HepG2 (cell line): ENCODE measurements around the gene CTSW. TPM values are rescaled to one million over a fixed set of nuclear protein-coding genes. Genes with fewer than 3 reads are reported as not detected.
A peak's percentile ranks its signal among the peaks of the same experiment; 100 is the strongest.

Experiments
- BCL3 ChIP-seq: sonication (generic); formaldehyde crosslinking; IDR thresholded peaks from 2 replicates; pipeline ENCODE4 v1.5.1; 2020; ENCODE audit warnings: mild to moderate bottlenecking, missing genetic modification reagents, moderate library complexity
- KLF6 ChIP-seq: IDR thresholded peaks from 2 replicates; pipeline ENCODE4 v1.8.0; 2016; ENCODE audit warnings: missing biosample characterization, missing genetic modification reagents
- MLXIP ChIP-seq: sonication (generic); formaldehyde crosslinking; IDR thresholded peaks from 2 replicates; pipeline ENCODE4 v1.9.0; 2021; ENCODE audit warnings: missing genetic modification reagents, borderline replicate concordance
- NFYC ChIP-seq: IDR thresholded peaks from 2 replicates; pipeline ENCODE4 v1.6.1; 2016; ENCODE audit warnings: missing genetic modification reagents, missing compliant biosample characterization
- POLR2A ChIP-seq, 2 experiments: IDR thresholded peaks; 2 replicates each; pipeline ENCODE4 v1.6.1; 2011; ENCODE audit warnings: low read depth in 2 of 2, low read length in 2 of 2, mild to moderate bottlenecking in 1 of 2, moderate library complexity in 1 of 2; ENCODE audit not compliant: insufficient read depth in 1 of 2
- PTBP1 ChIP-seq: fragments of 200-400 bp; formaldehyde crosslinking; IDR thresholded peaks from 2 replicates; pipeline ENCODE4 v1.6.1; 2018; ENCODE audit warnings: low read length, low read depth; ENCODE audit not compliant: poor library complexity, severe bottlenecking
- SIN3B ChIP-seq: fragments of 150-350 bp; IDR thresholded peaks from 2 replicates; pipeline ENCODE4 v1.6.1; 2014; ENCODE audit warnings: low read length
- SIX1 ChIP-seq: sonication (generic); formaldehyde crosslinking; IDR thresholded peaks from 2 replicates; pipeline ENCODE4 v1.4.0; 2020; ENCODE audit warnings: missing genetic modification reagents, borderline replicate concordance
- TGIF2 ChIP-seq: IDR thresholded peaks from 2 replicates; pipeline ENCODE4 v1.6.1; 2016; ENCODE audit warnings: control low read depth, missing compliant biosample characterization
- ZFP90 ChIP-seq: sonication (generic); formaldehyde crosslinking; IDR thresholded peaks from 2 replicates; pipeline ENCODE4 v1.8.0; 2022; ENCODE audit warnings: missing genetic modification reagents, mild to moderate bottlenecking, inconsistent platforms, borderline replicate concordance
- ZMYM2 ChIP-seq: sonication (generic); formaldehyde crosslinking; IDR thresholded peaks from 2 replicates; pipeline ENCODE4 v1.8.0; 2022; ENCODE audit warnings: mild to moderate bottlenecking, missing genetic modification reagents
- ZNF484 ChIP-seq: sonication (generic); formaldehyde crosslinking; IDR thresholded peaks from 2 replicates; pipeline ENCODE4 v1.5.1; 2020; ENCODE audit warnings: mild to moderate bottlenecking, low read depth, missing genetic modification reagents, borderline replicate concordance
- ZNF589 ChIP-seq: sonication (generic); formaldehyde crosslinking; conservative IDR thresholded peaks from 2 replicates; pipeline ENCODE4 v1.8.0; 2022; ENCODE audit warnings: mild to moderate bottlenecking, moderate library complexity, missing genetic modification reagents
- ZNF660 ChIP-seq: sonication (generic); formaldehyde crosslinking; IDR thresholded peaks from 2 replicates; pipeline ENCODE4 v1.5.1; 2020; ENCODE audit warnings: mild to moderate bottlenecking, low read depth, missing genetic modification reagents, borderline replicate concordance
- ZSCAN22 ChIP-seq: sonication (generic); formaldehyde crosslinking; IDR thresholded peaks from 2 replicates; pipeline ENCODE4 v1.4.0; 2020; ENCODE audit warnings: mild to moderate bottlenecking, missing genetic modification reagents
- ZSCAN29 ChIP-seq: sonication (generic); formaldehyde crosslinking; conservative IDR thresholded peaks from 2 replicates; pipeline ENCODE4 v1.4.0; 2020; ENCODE audit warnings: mild to moderate bottlenecking, missing genetic modification reagents
- polyA plus RNA-seq, 8 experiments: library from polyadenylated mRNA; depleted of rRNA in 3 of 8; stranded (reverse) in 7 of 8; unstranded in 1 of 8; fragments of >200 nt; fragmentation: Illumina TruSeq in 4 of 8; extraction: Trizol in 4 of 8; gene quantifications; 2 replicates each; pipeline versions ENCODE4 v1.2.1 to v1.2.3, GENCODE V29; 2011 to 2016; ENCODE audit warnings: low read depth in 4 of 8, missing spikeins in 1 of 8, mixed read lengths in 1 of 8; ENCODE audit not compliant: insufficient read depth in 1 of 8
- total RNA-seq, 5 experiments: library from RNA; depleted of rRNA; stranded (reverse); fragments of >200 nt; fragmentation: Illumina TruSeq; extraction: Trizol; gene quantifications; 2 replicates each; pipeline ENCODE4 v1.2.3, GENCODE V29; 2016; ENCODE audit warnings: low read depth in 1 of 5
- TF ChIP-seq, protein P1 (sequence below): sonication (generic); formaldehyde crosslinking; IDR thresholded peaks from 2 replicates; pipeline ENCODE4 v1.5.0; 2020; ENCODE audit warnings: missing genetic modification reagents, mild to moderate bottlenecking, borderline replicate concordance
- TF ChIP-seq, protein P2 (sequence below): sonication (generic); formaldehyde crosslinking; IDR thresholded peaks from 2 replicates; pipeline ENCODE4 v1.8.1; 2023; ENCODE audit warnings: mild to moderate bottlenecking, inconsistent platforms, moderate library complexity, missing genetic modification reagents, borderline replicate concordance

The CTSW gene
- total and polyA plus RNA-seq, 2 of the 13 experiments (the other 11 are each of a cell fraction or from before 2014, with no cell fraction given) = 0.09 TPM; not detected in 1

DNA sequence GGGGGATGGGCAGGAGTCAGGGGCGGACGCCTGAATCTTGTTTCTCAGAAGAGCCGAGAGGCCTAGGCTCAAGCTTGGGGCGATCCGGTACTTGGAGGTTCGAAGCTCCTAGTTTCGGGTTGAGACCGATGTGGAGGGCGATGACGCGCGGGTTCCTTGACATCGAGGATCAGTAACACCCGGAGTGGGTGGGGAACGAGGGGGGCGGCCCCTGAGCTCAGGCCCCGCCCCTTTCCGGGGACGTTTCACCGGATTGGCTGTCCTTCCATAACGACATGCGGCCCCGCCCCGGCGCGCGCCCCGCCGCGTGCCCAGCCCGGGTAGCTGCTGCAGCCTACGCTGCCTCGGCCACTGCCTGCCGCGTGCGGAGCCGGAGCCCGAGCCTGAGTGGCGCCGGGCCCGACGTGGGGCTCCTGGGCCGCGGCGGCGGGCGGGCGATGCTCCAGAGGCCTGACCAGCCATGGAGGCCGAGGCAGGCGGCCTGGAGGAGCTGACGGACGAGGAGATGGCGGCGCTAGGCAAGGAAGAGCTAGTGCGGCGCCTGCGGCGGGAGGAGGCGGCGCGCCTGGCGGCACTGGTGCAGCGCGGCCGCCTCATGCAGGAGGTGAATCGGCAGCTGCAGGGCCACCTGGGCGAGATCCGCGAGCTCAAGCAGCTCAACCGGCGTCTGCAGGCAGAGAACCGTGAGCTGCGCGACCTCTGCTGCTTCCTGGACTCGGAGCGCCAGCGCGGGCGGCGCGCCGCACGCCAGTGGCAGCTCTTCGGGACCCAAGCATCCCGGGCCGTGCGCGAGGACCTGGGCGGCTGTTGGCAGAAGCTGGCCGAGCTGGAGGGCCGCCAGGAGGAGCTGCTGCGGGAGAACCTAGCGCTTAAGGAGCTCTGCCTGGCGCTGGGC, 10.9 kb downstream of the CTSW start, which contains the start of gene CCDC85B (continued):
- peak; percentile 46; the same call in 1 of the 2 replicates for TF ChIP-seq MLXIP (CRISPR knock-in tag)
- TF ChIP-seq PTBP1 = no peak
- TF ChIP-seq NFYC = peak; percentile 65
- TF ChIP-seq ZMYM2 (CRISPR knock-in tag) = no peak
- TF ChIP-seq, protein P1, sequence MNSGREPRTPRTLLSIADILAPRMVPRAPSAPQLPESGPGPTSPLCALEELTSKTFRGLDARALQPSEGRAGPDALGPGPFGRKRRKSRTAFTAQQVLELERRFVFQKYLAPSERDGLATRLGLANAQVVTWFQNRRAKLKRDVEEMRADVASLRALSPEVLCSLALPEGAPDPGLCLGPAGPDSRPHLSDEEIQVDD (CRISPR knock-in tag) = no peak; the same call in 1 of the 2 replicates
- peak; percentile 63; the same call in 1 of the 2 replicates for TF ChIP-seq ZFP90 (CRISPR knock-in tag)
- 0 out of 2 replicates have a peak, but pooled peaks have one; percentile 46 for TF ChIP-seq ZSCAN29
- TF ChIP-seq KLF6 (CRISPR knock-in tag) = peak; percentile 88; the same call in 1 of the 2 replicates
- TF ChIP-seq SIN3B = no peak
- no peak; the same call in 1 of the 2 replicates for TF ChIP-seq TGIF2 (CRISPR knock-in tag)
- TF ChIP-seq, protein P2, sequence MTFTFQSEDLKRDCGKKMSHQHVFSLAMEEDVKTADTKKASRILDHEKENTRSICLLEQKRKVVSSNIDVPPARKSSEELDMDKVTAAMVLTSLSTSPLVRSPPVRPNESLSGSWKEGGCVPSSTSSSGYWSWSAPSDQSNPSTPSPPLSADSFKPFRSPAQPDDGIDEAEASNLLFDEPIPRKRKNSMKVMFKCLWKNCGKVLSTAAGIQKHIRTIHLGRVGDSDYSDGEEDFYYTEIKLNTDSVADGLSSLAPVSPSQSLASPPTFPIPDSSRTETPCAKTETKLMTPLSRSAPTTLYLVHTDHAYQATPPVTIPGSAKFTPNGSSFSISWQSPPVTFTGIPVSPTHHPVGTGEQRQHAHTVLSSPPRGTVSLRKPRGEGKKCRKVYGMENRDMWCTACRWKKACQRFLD (CRISPR knock-in tag) = no peak; the same call in 1 of the 2 replicates
- peak in 1 of 2 experiments; percentile 79; a peak in 2 of 4 replicates for TF ChIP-seq POLR2A (IDR thresholded peaks at IDR 0.05; ENCODE audit: insufficient read depth in 1 of 2, low read depth in 2 of 2, low read length in 2 of 2)
- TF ChIP-seq BCL3 (CRISPR knock-in tag) = peak; percentile 85; the same call in 1 of the 2 replicates
- TF ChIP-seq ZNF484 (CRISPR knock-in tag) = no peak
- TF ChIP-seq ZNF660 = no peak
- no peak for TF ChIP-seq ZSCAN22 (CRISPR knock-in tag)
- TF ChIP-seq ZNF589 (CRISPR knock-in tag) = no peak
- TF ChIP-seq SIX1 (CRISPR knock-in tag) = no peak
